D721Med (cell line): Measurements from ENCODE around the gene CCNB1IP1.

Experiments used
- DNase-seq: peaks from one replicate; pipeline ENCODE4 v3.0.0; 2011; ENCODE audit warnings: low spot score; ENCODE audit not compliant: insufficient read length
- FAIRE-seq: peaks from 2 replicates; lab custom pipeline; 2011; peaks lifted over from hg19 to GRCh38; lab: Jason Lieb, UNC
- CTCF ChIP-seq: IDR thresholded peaks from 2 replicates; pipeline ENCODE4 v1.5.1; 2012; ENCODE audit warnings: mild to moderate bottlenecking, control low read depth; ENCODE audit not compliant: insufficient read depth; ENCODE audit errors: missing control alignments

The CCNB1IP1 gene

GRCh38 chr14:20350282-20350681 is 17.2 kb upstream of the CCNB1IP1 start:
- DNase-seq: no peak

GRCh38 chr14:20347747-20348146 is 14.7 kb upstream of the CCNB1IP1 start:
- FAIRE-seq: no peak
- no peak for DNase-seq
- no peak for TF ChIP-seq CTCF

More at GRCh38 chr14:20350282-20350681, 17.2 kb upstream of the CCNB1IP1 start:
- no peak for TF ChIP-seq CTCF
- no peak for FAIRE-seq

- no peak for TF ChIP-seq CTCF
- no peak for FAIRE-seq
- DNase-seq: no peak
Measured at GRCh38 chr14:20346713-20347112, 13.6 kb upstream of the CCNB1IP1 start.

- no peak for FAIRE-seq
- TF ChIP-seq CTCF: no peak
- no peak for DNase-seq
Measured at GRCh38 chr14:20345366-20345765, 12.3 kb upstream of the CCNB1IP1 start.

- DNase-seq (no peak), FAIRE-seq (no peak)
- no peak for TF ChIP-seq CTCF
Measured at GRCh38 chr14:20343862-20344220, 10.8 kb upstream of the CCNB1IP1 start.

- FAIRE-seq: peak; percentile 72
Measured at GRCh38 chr14:20343092-20343861, 10.2 kb upstream of the CCNB1IP1 start, which contains the start of gene PARP2. Gene PARP2 (plus strand): TSS chr14:20343635. CDS start chr14:20343642, 7 bp downstream.

More at GRCh38 chr14:20343092-20343861, 10.2 kb upstream of the CCNB1IP1 start, which contains the start of gene PARP2:
- no peak for TF ChIP-seq CTCF
- peak; percentile 47 for DNase-seq
